ENCODE data around the gene BAIAP2. TPM values are rescaled to one million over a fixed set of nuclear protein-coding genes. Genes with fewer than 3 reads are reported as not detected.
"Not testable (repeated sequence)": the region's sequence is repeated elsewhere in the genome, so short reads cannot be mapped to it uniquely, and the experiment has no call there.

BAIAP2 gene
- total RNA-seq, 1 donor from 2014 or later, result 80.3 TPM

DNA sequence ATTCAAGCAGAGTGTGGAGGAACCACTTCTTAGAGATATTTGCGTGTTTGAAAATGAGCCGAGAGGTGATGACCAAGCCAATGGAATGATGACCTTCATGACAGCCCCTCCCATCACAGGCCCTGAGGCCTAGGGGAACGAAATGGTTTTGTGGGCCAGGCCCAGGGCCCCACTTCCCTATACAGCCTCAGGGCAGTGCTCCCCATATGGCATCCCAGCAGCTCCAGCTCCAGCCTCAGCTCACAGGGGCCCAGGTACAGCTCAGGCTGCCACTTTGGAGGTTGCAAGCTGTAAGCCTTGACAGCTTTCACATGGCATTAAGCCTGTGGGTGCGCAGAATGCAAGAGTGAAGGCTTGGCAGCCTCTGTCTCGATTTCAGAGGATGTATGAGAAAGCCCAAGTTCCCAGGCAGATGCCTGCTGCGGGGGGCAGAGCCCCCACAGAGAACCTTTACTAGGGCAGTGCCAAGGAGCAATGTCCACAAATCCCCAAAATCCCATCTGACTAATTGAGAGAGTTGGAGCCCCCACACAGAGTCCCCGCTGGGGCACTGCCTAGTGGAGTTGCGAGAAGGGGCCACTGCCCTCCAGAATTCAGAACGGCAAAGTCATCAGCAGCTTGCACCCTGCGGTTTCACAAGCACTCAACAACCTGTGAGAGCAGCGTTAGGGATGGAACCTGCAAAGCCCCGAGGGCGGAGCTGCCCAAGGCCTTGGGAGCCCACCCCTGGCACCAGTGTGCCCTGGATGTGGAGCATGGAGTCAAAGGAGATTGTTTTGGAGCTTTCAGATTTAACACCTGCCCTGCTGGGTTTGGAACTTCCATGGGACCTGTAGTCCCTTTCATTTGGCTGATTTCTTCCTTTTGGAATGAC, 22.1 kb upstream of the BAIAP2 start:
- H3K4me3 ChIP-seq (ENCODE audit: low read depth, low read length), result no peak overlapping the region
- TF ChIP-seq, protein P1, sequence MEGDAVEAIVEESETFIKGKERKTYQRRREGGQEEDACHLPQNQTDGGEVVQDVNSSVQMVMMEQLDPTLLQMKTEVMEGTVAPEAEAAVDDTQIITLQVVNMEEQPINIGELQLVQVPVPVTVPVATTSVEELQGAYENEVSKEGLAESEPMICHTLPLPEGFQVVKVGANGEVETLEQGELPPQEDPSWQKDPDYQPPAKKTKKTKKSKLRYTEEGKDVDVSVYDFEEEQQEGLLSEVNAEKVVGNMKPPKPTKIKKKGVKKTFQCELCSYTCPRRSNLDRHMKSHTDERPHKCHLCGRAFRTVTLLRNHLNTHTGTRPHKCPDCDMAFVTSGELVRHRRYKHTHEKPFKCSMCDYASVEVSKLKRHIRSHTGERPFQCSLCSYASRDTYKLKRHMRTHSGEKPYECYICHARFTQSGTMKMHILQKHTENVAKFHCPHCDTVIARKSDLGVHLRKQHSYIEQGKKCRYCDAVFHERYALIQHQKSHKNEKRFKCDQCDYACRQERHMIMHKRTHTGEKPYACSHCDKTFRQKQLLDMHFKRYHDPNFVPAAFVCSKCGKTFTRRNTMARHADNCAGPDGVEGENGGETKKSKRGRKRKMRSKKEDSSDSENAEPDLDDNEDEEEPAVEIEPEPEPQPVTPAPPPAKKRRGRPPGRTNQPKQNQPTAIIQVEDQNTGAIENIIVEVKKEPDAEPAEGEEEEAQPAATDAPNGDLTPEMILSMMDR (IDR thresholded peaks at IDR 0.05; ENCODE audit: insufficient read depth, low read length, poor library complexity, severe bottlenecking), result no peak
- H3K36me3 ChIP-seq (ENCODE audit: control insufficient read depth, insufficient read depth, low read length), result no peaks in the 10 kb centered on the region
- peaks cover 3% of the 10 kb centered on the region for H3K27me3 ChIP-seq (ENCODE audit: control insufficient read depth, insufficient read depth, low read length)
- DNase-seq (ENCODE audit: low read depth), result no peak

DNA sequence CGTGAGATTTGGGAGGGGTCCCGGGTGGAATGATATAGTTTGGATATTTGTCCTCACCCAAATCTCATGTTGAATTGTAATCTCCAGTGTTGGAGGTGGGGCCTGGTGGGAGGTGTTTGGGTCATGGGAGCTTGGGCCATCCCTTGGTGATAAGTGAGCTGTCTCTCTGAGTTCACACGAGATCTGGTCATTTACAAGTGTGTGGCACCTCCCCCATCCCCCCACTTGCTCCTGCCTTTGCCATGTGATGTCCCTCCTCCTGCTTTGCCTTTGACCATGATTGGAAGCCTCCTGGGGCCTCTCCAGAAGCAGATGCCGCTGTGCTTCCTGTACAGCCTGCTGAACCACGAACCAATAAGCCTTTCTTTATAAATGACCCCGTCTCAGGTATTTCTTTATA, 21.3 kb upstream of the BAIAP2 start:
- H3K27me3 ChIP-seq (ENCODE audit: control insufficient read depth, insufficient read depth, low read length), result no peaks in the 10 kb centered on the region
- H3K36me3 ChIP-seq (ENCODE audit: control insufficient read depth, insufficient read depth, low read length), result no peaks in the 10 kb centered on the region
- TF ChIP-seq, protein P1 (IDR thresholded peaks at IDR 0.05; ENCODE audit: insufficient read depth, low read length, poor library complexity, severe bottlenecking), result no peak
- no peak overlapping the region for H3K4me3 ChIP-seq (ENCODE audit: low read depth, low read length)
- no peak for DNase-seq (ENCODE audit: low read depth)

DNA sequence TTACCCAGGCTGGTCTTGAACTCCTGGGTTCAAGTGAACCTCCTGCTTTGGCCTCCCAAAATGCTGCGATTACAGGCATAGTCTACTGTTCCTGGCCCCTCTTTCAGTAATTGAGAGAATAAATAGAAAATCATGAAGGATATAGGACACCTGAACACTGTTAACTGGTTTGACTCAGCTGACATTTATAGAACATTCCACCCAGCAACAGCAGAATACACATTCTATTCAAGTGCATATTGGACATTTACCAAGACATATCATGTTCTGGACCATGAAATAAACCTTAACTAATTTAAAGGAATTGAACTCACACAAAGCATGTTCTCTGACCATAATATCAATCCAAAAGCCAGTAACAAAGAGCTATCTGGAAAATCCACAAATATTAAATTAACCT, 19.8 kb upstream of the BAIAP2 start:
- DNase-seq (ENCODE audit: low read depth), result no peak
- no peaks in the 10 kb centered on the region for H3K27me3 ChIP-seq (ENCODE audit: control insufficient read depth, insufficient read depth, low read length)
- no peak overlapping the region for H3K4me3 ChIP-seq (ENCODE audit: low read depth, low read length)
- no peaks in the 10 kb centered on the region for H3K36me3 ChIP-seq (ENCODE audit: control insufficient read depth, insufficient read depth, low read length)
- TF ChIP-seq, protein P1 (IDR thresholded peaks at IDR 0.05; ENCODE audit: insufficient read depth, low read length, poor library complexity, severe bottlenecking), result no peak

DNA sequence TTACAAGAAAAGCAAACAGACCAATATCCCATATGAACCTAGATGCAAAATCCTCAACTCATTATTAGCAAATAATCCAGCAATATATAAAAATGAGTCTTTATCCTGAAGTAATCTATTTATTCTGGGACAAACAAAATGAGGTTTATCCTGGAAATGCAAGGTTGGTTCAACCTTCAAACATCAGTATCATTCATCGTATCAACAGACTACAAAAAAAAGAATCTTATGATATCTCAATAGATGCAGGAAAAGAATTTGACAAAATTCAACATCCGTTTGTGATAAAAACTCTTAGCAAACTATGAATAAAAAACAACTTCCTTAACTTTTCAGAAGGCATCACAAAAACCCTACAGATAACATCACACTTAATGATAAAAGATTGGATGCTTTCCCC, 18.4 kb upstream of the BAIAP2 start:
- Histone ChIP-seq H3K4me3 (ENCODE audit: low read depth, low read length) (no peak overlapping the region), H3K36me3 (ENCODE audit: control insufficient read depth, insufficient read depth, low read length) (no peaks in the 10 kb centered on the region), H3K27me3 (ENCODE audit: control insufficient read depth, insufficient read depth, low read length) (peaks cover 4% of the 10 kb centered on the region)
- no peak for DNase-seq (ENCODE audit: low read depth)
- TF ChIP-seq, protein P1 (IDR thresholded peaks at IDR 0.05; ENCODE audit: insufficient read depth, low read length, poor library complexity, severe bottlenecking), result no peak

DNA sequence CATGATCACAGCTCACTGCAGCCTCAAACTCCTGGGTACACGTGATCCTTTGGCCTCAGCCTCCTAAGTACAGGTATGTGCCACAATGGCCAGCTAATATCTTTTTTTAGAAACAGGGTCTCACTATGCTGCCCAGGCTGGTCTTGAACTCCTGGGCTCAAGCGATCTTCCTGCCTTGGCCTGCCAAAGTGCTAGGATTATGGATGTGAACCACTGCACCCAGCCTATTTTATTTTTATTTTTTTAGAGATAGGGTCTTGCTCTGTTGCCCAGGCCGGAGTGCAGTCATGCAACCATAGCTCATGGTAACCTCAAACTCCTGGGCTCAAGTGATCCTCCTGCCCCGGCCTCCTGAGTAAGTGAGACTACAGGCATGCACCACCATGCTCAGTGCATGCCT, 17.6 kb upstream of the BAIAP2 start:
- DNase-seq (ENCODE audit: low read depth); H3K27me3 ChIP-seq (ENCODE audit: control insufficient read depth, insufficient read depth, low read length): not testable (repeated sequence)

DNA sequence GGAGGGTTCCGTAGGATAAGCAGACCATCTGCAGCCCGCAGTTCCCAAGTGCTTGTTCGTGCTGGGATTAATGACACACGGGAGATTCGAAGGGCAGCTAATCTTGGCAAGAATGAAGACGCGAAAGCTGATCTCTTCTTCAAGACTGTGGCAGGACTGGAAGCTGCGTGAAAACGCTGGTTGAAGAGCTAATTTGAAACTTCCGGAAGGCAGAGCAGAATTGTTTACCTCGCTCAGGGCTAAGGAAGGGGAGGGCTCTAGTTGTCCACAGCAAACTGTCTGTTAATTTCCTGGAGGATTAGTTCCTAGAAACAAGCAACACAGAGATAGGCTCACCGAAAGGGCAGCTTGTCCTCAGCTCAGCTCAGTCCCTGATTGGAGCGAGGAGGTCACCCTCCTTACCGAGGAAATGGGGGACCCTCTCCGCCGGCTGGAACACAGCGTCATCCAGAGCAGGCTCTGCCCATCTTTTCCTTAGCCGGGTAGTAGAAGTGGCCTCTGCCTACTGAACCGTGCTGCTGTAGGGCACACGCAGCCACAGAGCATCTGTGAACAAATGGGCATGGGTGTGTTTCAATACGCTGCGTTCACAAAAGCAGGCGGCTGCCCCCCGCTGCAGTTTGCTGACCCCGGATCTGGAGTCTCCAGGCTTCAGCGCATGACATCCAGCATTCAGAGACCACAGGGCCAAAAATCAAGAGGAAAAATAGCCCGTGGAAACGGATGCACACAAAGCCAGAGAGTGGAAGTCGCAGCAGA, 16.7 kb upstream of the BAIAP2 start:
- TF ChIP-seq, protein P1 (IDR thresholded peaks at IDR 0.05; ENCODE audit: insufficient read depth, low read length, poor library complexity, severe bottlenecking), result no peak
- no peak for DNase-seq (ENCODE audit: low read depth)
- Histone ChIP-seq H3K27me3 (ENCODE audit: control insufficient read depth, insufficient read depth, low read length) (peaks cover 4% of the 10 kb centered on the region), H3K4me3 (ENCODE audit: low read depth, low read length) (peak overlapping the region; percentile 18), H3K36me3 (ENCODE audit: control insufficient read depth, insufficient read depth, low read length) (no peaks in the 10 kb centered on the region)

More for the DNA sequence above, 17.6 kb upstream of the BAIAP2 start:
- H3K4me3 ChIP-seq (ENCODE audit: low read depth, low read length); H3K36me3 ChIP-seq (ENCODE audit: control insufficient read depth, insufficient read depth, low read length): not testable (repeated sequence)
